Measurements from ENCODE around the gene MAGEA6.

DNA sequence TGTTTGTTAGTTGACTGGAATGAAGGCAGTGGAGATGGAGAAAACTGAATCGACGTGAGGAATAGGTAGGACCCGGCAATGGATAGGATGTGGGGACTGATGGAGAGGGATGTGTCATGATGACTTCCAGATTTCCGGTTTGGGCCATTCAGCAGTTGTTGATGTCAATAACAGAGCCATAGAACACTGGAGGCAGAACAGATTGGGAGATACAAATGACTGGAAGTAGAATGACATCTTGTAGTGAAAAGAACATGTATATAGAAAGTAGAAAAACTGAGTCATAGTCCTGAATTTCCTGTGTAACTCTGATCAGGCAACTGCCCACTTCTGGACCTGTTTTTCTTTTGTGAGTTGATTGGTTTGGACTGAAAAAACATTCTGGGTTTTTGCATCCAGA lies 36.5 kb upstream of the MAGEA6 start:
- TF ChIP-seq POLR2A (IDR thresholded peaks at IDR 0.05) = no peak
- TF ChIP-seq, protein P1, sequence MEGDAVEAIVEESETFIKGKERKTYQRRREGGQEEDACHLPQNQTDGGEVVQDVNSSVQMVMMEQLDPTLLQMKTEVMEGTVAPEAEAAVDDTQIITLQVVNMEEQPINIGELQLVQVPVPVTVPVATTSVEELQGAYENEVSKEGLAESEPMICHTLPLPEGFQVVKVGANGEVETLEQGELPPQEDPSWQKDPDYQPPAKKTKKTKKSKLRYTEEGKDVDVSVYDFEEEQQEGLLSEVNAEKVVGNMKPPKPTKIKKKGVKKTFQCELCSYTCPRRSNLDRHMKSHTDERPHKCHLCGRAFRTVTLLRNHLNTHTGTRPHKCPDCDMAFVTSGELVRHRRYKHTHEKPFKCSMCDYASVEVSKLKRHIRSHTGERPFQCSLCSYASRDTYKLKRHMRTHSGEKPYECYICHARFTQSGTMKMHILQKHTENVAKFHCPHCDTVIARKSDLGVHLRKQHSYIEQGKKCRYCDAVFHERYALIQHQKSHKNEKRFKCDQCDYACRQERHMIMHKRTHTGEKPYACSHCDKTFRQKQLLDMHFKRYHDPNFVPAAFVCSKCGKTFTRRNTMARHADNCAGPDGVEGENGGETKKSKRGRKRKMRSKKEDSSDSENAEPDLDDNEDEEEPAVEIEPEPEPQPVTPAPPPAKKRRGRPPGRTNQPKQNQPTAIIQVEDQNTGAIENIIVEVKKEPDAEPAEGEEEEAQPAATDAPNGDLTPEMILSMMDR (IDR thresholded peaks at IDR 0.05) = no peak
- TF ChIP-seq EP300 (IDR thresholded peaks at IDR 0.05) = no peak

Measured in ovary (tissue), 3 donors.